Left cardiac atrium (tissue), 4 donors: Measurements from ENCODE around the gene OOEP. TPM values are rescaled to one million over a fixed set of nuclear protein-coding genes. Genes with fewer than 3 reads are reported as not detected.

Experiments
- ATAC-seq, 2 donors: fragments of 200-7000 bp; cut with Tn5 transposase; one replicate each; pipeline ENCODE4 v1.9.1; 2020; ENCODE audit warnings: mild to moderate bottlenecking in 2 of 2, moderate library complexity in 2 of 2
- DNase-seq: peaks from one replicate; pipeline ENCODE4 v3.0.0-alpha.2; 2020
- intact Hi-C, 2 donors: fragments of 100-400 bp; cut with DNase I; formaldehyde crosslinking; loops; one replicate each; pipeline versions ENCODE4 v1.14.1 to v1.15.1; 2022 to 2023
- total RNA-seq, 2 donors: library from RNA; stranded (reverse); fragmentation: NEBNext Ultra II Directional; extraction: Animal tissue kit (Norgen Biotek cat#: 25700); gene quantifications; one replicate each; pipeline ENCODE4 v1.2.1, GENCODE V29; 2021
- donor health status: DM: no; HTN: yes; CAD: no.
- donor health status: DM: no; HTN: yes; CAD: no; lungs with severe emphysema.
- donor health status: DM: yes; HTN: yes; CAD: no.
- donor health status: Dilated cardiomyopathy.

OOEP gene
- total RNA-seq, 2 donors from 2014 or later: 0.24 TPM; not detected in 1

- ATAC-seq (no peak), DNase-seq (no peak)
- intact Hi-C loops: loop anchor here in 1 of 2 donors (10.0 kb wide), 1 partner anchor 909 kb away; no protein-coding TSS in a partner anchor
Observed at GRCh38 chr6:73323323-73323722, 46.4 kb downstream of the OOEP start.

Other genes with a start within 250 kb of the OOEP start
- gene KHDC1L, start 144.4 kb downstream of the OOEP start, total RNA-seq: not detected
- 1 to 10 TPM; 2.1 to 4.1 TPM for gene KHDC1, start 106.7 kb downstream of the OOEP start, total RNA-seq
- gene DPPA5, start 15.6 kb downstream of the OOEP start, total RNA-seq: not detected
- not detected for gene KHDC3L, start 7.2 kb downstream of the OOEP start, total RNA-seq
- under 1 TPM; 0.80 to 0.86 TPM for gene DDX43, start 24.9 kb upstream of the OOEP start, total RNA-seq
- 1 to 10 TPM; 2.0 to 2.2 TPM for gene CGAS, start 82.4 kb upstream of the OOEP start, total RNA-seq
- gene MTO1, start 91.8 kb upstream of the OOEP start, total RNA-seq: 10 to 100 TPM; 24.7 to 28.1 TPM
- gene EEF1A1, start 151.1 kb upstream of the OOEP start, total RNA-seq: 1,000 to 10,000 TPM; 5,040 to 5,332 TPM